HG03520 (cell line): Measurements from ENCODE around the gene PADI6.

Experiments
- ATAC-seq: cut with Tn5 transposase; IDR thresholded peaks from one replicate; pipeline ENCODE4 v1.9.1; 2021; ENCODE audit warnings: mild to moderate bottlenecking, moderate library complexity; ENCODE audit not compliant: unreplicated experiment

Gene PADI6

GRCh38 chr1:17356387-17357026, 15.5 kb upstream of the PADI6 start:
- ATAC-seq, result no peak

- ATAC-seq, result no peak
Observed at GRCh38 chr1:17358557-17358956, 13.4 kb upstream of the PADI6 start.

- no peak for ATAC-seq
Observed at GRCh38 chr1:17359031-17359430, 13.0 kb upstream of the PADI6 start.

GRCh38 chr1:17359808-17360207, 12.2 kb upstream of the PADI6 start:
- ATAC-seq, result no peak

- no peak for ATAC-seq
Observed at GRCh38 chr1:17360272-17360956, 11.6 kb upstream of the PADI6 start.

- ATAC-seq, result no peak
Observed at GRCh38 chr1:17361687-17362086, 10.3 kb upstream of the PADI6 start.

GRCh38 chr1:17363351-17363750, 8.6 kb upstream of the PADI6 start:
- no peak for ATAC-seq

- ATAC-seq, result no peak
Observed at GRCh38 chr1:17363771-17364170, 8.2 kb upstream of the PADI6 start.

GRCh38 chr1:17365293-17365692, 6.7 kb upstream of the PADI6 start:
- no peak for ATAC-seq

- ATAC-seq, result no peak
Observed at GRCh38 chr1:17369466-17369865, 2.5 kb upstream of the PADI6 start.

- no peak for ATAC-seq
Observed at GRCh38 chr1:17370618-17371017, 1.4 kb upstream of the PADI6 start.

GRCh38 chr1:17372955-17373354, 959 bp downstream of the PADI6 start:
- no peak for ATAC-seq

- no peak for ATAC-seq
Observed at GRCh38 chr1:17375651-17376050, 3.7 kb downstream of the PADI6 start.

- no peak for ATAC-seq
Observed at GRCh38 chr1:17377325-17377953, 5.4 kb downstream of the PADI6 start.

- no peak for ATAC-seq
Observed at GRCh38 chr1:17381161-17381560, 9.2 kb downstream of the PADI6 start.

- ATAC-seq, result no peak
Observed at GRCh38 chr1:17392199-17392740, 20.3 kb downstream of the PADI6 start.

GRCh38 chr1:17393230-17393629, 21.2 kb downstream of the PADI6 start:
- ATAC-seq, result no peak

GRCh38 chr1:17397910-17398695, 26.1 kb downstream of the PADI6 start:
- no peak for ATAC-seq

GRCh38 chr1:17400725-17401341, 28.8 kb downstream of the PADI6 start:
- ATAC-seq, result no peak

- ATAC-seq, result no peak
Observed at GRCh38 chr1:17401841-17402240, 29.8 kb downstream of the PADI6 start.

GRCh38 chr1:17403081-17403480, 31.1 kb downstream of the PADI6 start:
- no peak for ATAC-seq
